GM12891 (cell line): ENCODE measurements around the gene ERICH3.

Experiments used
- DNase-seq: peaks from one replicate; pipeline ENCODE4 v3.0.0; 2011; ENCODE audit warnings: low spot score; ENCODE audit not compliant: insufficient read length
- FAIRE-seq: peaks from 2 replicates; lab custom pipeline; 2011; peaks lifted over from hg19 to GRCh38; lab: Jason Lieb, UNC
- PAX5 ChIP-seq: IDR thresholded peaks from 2 replicates; pipeline ENCODE4 v1.6.1; 2011; ENCODE audit warnings: low read length, moderate library complexity, mild to moderate bottlenecking; ENCODE audit not compliant: insufficient read depth, severe bottlenecking
- POLR2A ChIP-seq: IDR thresholded peaks from 2 replicates; pipeline ENCODE4 v1.6.1; 2011; ENCODE audit warnings: low read depth, low read length, control low read depth
- POLR2AphosphoS5 ChIP-seq: IDR thresholded peaks from 2 replicates; pipeline ENCODE4 v1.6.1; 2011; ENCODE audit warnings: low read depth, low read length, control low read depth
- POU2F2 ChIP-seq: IDR thresholded peaks from 2 replicates; pipeline ENCODE4 v1.6.1; 2011; ENCODE audit warnings: low read depth, mild to moderate bottlenecking, control low read depth, low read length, moderate library complexity
- SPI1 ChIP-seq: IDR thresholded peaks from 2 replicates; pipeline ENCODE4 v1.6.1; 2011; ENCODE audit warnings: low read depth, low read length, control low read depth
- TAF1 ChIP-seq: IDR thresholded peaks from 2 replicates; pipeline ENCODE4 v1.6.1; 2011; ENCODE audit warnings: low read depth, low read length, control low read depth

Gene ERICH3

DNA sequence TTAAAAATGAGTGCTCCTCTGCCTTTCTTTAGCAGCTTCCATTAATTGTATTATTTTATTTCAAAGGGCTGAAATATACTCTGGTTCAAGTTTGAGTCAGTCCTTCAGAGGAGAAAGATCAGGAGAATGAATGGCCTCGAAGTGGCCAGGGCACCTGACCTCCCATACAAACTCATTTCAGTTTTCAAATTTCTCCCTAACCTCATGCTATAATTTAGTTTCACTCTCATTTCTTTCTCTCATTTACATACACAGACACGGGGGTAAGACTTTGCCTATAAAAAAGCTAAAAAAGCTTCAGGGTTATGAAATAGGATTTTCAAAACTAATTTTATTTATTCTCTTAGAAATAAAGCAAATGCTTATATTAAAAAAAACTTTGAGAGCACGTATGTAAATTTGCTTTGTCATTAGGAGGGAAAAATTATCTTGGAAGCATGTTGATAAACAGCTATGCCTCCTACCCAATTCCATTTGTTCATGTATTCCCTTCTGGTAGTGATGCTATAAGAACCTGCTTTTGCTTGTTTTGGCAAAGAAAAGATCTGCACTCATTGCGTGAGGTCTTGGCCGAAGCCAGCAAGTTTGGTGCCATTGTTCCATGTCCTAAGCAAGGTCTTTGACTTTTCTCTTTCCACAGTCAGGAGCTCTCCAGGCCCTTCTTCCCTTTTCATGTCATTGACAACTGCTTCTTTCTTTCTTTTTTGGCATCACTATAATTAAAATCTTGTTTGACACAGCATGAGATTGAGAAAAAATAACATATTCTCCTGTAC, 80.8 kb downstream of the ERICH3 start:
- TF ChIP-seq PAX5 = no peak
- TF ChIP-seq POLR2A = no peak
- TF ChIP-seq POU2F2 = no peak
- TF ChIP-seq TAF1 = no peak
- no peak for TF ChIP-seq SPI1
- TF ChIP-seq POLR2AphosphoS5 = no peak
- FAIRE-seq (no peak), DNase-seq (no peak)

DNA sequence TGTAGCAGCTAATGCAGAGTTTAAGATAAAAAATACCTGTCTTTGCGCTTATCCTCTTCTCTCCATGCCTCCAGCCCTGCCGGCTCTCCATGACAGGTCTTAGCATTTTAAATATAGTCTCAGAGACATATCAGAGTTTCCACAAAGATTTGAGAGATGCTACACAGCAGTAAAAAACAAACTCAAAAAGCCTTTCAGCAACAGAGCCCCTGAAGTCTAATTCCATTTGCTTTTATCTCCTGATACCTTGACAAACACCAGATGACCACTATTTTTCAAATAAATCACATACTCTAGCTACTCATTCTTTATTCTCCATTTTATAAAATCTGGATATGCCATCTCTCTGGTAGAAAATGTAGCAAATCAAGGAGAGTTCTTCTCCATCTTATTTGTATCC, 81.6 kb downstream of the ERICH3 start:
- no peak for DNase-seq
- no peak for FAIRE-seq
- TF ChIP-seq PAX5 (no peak), POLR2AphosphoS5 (no peak), POU2F2 (no peak), POLR2A (no peak), TAF1 (no peak), SPI1 (no peak)

DNA sequence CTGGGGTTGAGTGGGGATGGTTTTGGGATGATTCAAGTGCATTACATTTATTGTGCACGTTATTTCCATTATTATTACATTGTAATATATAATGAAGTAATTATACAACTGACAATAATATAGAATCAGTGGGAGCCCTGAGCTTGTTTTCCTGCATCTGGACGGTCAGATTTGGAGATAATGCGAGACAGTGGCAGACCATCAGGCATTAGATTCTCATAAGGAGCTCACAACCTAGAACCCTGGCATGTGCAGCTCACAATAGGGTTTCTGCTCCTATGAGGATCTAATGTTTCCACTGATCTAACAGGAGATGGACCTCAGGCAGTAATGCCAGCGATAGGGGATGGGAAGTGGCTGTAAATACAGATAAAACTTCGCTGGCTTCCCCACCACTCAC, 83.3 kb downstream of the ERICH3 start:
- no peak for TF ChIP-seq POU2F2
- TF ChIP-seq POLR2A = no peak
- TF ChIP-seq PAX5 = no peak
- no peak for TF ChIP-seq SPI1
- TF ChIP-seq POLR2AphosphoS5 = no peak
- TF ChIP-seq TAF1 = no peak

DNA sequence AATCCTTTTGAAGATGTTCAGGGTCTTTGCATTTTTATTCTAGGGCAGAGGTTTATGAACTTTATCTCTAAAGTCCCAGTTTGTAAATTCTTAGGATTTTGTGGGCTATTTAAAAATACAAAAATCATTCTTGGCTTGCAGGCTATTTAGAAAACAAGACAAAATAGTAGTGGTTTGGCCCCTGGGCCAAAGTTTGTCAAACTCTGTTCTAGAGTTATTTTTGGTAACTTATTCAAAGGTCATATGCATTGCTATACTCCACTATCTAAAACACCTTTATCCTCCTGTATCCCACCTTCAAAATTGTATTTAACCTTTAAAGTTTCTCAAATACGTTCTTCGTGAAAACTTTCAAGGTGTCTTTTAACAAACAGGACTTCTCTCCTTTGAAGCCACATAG, 85.7 kb downstream of the ERICH3 start:
- TF ChIP-seq TAF1 = no peak
- no peak for TF ChIP-seq PAX5
- no peak for TF ChIP-seq POLR2A
- no peak for TF ChIP-seq POLR2AphosphoS5
- TF ChIP-seq SPI1 = no peak
- TF ChIP-seq POU2F2 = no peak
- no peak for FAIRE-seq
- DNase-seq = no peak

More for the DNA sequence above, 83.3 kb downstream of the ERICH3 start:
- DNase-seq = no peak
- FAIRE-seq = no peak

DNA sequence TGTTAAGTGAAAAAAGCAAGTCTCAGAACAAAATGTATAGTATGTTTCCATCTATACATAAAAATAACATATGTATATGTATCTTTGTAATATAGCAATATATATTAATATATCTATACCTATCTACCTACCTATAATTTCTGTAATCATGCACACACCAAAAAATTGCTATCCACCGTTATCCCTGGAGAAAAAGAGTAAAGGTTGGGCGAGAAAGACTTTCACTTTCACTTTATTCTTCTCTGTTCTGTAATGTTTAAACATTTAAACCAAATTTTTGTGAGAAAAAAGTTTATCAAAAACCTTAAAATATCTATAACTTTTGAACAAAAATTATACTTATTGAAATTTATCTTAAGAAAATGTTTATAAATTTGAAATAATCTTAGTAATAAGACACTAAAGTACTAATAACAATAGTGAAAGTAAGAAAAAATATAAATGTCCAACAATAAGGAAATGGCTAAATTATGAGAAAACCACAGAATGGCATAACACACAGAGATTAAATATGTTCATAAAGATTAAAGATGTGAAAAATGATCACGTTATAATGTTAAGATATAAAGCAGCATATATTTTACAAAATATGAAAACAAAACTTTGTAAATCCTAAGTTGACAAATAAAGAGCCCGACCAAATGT, 87.2 kb downstream of the ERICH3 start:
- DNase-seq = no peak
- TF ChIP-seq POLR2A (no peak), PAX5 (no peak), POU2F2 (no peak), POLR2AphosphoS5 (no peak), SPI1 (no peak), TAF1 (no peak)
- FAIRE-seq = no peak

DNA sequence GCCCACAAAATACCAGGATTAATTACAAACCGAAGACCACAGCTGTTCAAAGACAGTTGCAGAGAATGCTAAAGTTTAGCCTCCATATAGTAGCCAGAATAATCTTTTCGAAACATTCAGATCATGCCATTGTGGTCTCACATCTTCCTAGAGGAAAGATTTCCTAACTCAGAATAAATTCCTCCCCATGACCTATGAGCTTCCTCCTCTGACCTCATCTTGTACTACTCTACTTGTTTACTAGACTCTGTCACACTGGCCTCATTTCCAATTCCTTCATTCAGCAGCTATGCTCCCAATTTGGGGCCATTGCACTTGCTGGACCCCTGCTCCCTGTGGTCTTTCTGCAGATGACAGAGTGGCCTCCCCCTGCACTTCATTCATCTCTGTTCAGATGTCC, 89.4 kb downstream of the ERICH3 start:
- FAIRE-seq = peak; percentile 52
- TF ChIP-seq POLR2AphosphoS5 (no peak), SPI1 (no peak), POU2F2 (no peak), PAX5 (no peak), TAF1 (no peak), POLR2A (no peak)
- no peak for DNase-seq

DNA sequence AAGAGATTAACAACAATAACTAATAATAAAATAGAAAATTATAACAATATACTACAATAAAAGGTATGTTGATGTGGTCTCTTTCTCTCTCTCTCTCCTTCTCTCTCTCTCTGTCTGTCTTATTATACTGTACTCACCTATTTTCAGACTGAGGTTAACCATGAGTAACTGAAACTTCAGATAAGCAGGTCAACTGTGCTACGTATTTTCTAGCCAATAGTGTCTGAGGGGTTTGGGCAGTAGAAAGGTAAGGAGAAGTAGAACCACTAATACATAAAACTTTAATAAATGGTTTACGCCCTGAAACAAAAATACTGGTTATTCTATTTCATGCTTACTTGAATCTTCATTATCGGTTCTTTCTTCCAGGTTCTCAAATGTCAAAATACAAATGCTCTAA, 90.2 kb downstream of the ERICH3 start:
- FAIRE-seq = no peak
- DNase-seq = no peak
- TF ChIP-seq POLR2A (no peak), SPI1 (no peak), TAF1 (no peak), POLR2AphosphoS5 (no peak), POU2F2 (no peak), PAX5 (no peak)

DNA sequence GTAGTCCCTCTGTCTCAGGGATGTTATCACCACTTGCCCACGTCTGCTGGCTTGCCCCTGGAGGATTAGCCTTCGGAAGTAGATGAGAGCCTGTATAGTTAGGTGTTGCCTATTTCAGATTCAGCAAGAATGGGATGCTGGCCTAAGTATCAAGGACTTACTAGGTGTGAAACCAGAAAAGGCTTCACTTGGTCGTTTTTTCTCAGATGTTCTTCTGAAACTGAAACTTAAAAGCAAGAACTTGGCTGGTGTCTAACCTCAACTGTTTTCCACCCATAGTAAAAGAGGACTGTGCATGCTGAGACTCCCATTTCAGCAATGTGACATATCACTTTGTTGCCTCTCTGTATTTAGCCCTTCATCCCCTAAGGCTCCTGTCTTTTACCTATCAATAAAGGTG, 94.2 kb downstream of the ERICH3 start:
- FAIRE-seq (peak; percentile 80), DNase-seq (peak; percentile 7)
- no peak for TF ChIP-seq PAX5
- TF ChIP-seq POLR2A = no peak
- TF ChIP-seq SPI1 = no peak
- no peak for TF ChIP-seq TAF1
- no peak for TF ChIP-seq POU2F2

DNA sequence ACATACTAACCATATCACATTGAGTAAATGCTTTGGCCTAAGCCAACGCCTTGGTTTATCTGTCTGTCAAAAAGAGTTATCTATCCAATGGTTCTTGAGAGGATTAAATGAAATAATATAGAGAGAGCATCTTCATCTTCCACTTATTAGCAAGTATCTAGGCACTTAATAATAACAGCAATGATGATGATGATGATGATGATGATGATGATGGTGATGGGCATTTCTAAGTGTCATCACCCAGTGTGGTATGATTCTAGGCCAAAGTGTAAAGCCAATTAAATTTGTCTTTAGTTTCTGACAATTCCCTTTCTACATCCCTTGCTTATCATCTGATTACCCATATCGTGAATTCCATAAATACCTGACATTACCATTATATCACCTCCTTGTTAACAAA, 95.5 kb downstream of the ERICH3 start:
- no peak for TF ChIP-seq PAX5
- no peak for TF ChIP-seq POLR2A
- no peak for TF ChIP-seq POLR2AphosphoS5
- TF ChIP-seq POU2F2 = no peak
- TF ChIP-seq TAF1 = no peak
- no peak for TF ChIP-seq SPI1
- DNase-seq (no peak), FAIRE-seq (no peak)

DNA sequence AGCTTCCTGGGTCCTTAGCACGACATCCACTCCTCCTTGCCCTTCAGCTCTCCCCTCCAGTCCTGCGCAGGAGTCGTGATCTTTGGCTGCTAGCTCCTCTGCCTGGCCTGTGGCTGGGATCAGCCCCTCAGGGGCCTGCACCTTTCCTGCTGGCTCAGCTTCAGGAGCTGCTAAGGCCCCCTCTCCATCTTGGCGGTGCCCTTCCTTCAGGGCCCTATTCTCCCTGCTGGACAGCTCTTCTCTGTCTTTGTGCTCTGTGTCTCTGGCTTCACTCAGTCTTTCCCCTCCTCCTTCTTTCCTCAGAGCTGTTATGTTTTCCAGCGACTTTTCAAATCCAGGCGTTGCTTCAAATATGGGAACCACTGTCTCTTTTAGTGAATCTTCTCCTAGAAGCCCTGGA, 101.7 kb downstream of the ERICH3 start:
- DNase-seq (no peak), FAIRE-seq (no peak)
- no peak for TF ChIP-seq POLR2AphosphoS5
- TF ChIP-seq PAX5 = no peak
- TF ChIP-seq POLR2A = no peak
- TF ChIP-seq POU2F2 = no peak
- no peak for TF ChIP-seq SPI1
- TF ChIP-seq TAF1 = no peak
